NCI-H2107 treated with DMSO at 0.1 percent for 48 hours (cell line): ENCODE measurements around the gene TOGARAM2.

Source experiments
- DNase-seq: peaks from one replicate; lab custom pipeline; 2025; ENCODE audit not compliant: unreplicated experiment; lab: John Stamatoyannopoulos, UW

The TOGARAM2 gene

DNA sequence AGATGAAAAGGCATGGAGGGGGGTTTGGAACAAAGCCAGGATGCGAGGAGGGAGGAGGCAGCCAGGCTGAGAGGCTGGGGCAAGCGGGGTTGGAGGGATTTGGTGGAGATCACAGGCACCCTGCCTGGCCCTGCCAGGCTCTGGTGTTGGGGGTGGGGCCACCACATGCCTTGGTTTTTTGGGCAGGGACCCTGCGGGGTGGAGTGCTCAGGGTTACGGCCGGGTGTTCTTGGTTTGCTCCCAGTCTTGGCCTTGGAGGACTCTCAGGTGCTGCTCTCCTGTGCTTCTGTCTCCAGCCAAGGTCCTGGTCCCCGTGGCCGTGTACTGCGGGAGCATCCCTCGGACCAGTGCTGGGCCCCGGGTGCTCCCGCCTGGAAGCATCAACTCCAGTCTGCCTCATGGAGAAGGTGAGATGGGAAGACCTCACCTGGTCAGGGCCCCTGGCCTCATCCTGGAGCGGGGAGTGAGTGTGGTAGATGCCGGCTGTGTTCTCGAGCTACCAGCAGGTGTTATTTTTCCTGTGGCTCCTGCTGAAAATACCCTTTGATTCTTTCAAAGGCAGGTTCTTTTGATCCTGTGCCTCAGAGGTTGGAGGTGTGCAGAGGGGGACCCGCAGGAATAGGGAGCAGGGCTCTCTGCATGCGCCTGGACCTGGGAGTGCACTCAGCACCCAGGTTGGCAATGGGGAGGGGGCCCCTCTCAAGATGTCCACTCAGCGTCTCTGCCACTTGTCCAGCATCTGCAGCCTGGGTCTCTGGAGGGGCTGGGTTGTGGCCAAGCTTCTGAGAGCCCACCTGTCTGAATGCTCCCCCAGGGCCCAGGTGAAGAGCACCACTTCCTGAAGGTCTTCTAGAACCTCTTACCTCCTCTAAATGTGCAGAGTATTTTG is 17.0 kb downstream of the TOGARAM2 start:
- DNase-seq, result no peak

DNA sequence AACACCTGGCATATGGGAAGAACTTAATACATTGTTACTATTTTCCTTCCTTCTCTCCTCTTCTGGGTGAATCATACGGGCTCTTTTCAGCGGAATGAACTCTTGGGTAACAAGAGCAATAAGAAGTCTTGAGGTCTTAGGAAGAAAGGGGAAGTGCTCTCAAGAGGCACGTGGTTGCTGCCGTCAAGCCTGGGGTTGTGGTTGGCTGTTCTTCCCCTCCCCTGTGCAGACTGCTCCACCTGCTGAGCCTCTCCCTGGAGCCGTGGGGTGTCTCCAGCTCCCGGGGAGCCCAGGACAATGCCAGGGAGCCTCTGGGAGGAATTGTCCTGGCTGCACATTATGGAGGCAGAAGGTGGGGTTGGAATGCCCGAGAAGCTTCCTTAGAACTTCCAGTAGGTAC is 19.4 kb downstream of the TOGARAM2 start:
- DNase-seq, result no peak

DNA sequence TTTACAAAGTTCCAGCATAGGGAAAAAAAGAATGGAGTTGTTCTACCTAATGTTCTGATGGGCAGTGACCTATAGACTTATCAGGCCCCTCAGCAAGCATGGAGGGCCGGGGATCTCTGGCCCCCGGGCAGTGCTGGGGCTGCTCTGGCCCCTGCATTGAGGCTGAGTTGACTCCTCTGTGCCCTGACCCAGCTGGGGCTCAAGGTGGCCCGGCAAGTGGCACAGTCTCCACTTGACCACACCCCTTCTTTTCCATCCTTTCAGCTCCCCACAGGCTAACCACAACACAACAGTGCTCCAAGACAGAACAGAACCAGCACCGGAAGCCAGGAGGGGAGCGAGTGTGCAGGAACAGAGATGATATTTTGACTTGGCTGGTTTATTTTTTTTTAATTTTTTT is 19.9 kb downstream of the TOGARAM2 start:
- no peak for DNase-seq

DNA sequence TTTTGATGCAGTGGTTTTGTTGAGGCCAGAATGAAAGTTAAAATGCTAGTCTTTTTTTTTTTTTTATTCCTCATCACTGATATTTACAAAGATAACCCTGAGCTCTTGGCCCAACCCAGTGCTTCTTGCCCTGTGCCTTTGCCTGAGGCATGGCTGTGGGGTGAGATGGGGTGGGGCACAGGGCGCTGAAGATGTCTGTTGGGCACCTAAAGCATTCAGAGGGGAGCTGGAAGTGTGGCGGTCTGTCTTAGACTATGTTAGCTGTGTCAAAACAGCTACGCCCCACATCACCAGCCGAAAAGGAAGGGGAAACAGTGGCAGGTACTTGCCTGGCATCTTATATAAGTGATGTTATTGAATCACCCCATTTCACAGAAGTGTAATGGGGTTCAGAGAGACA is 20.7 kb downstream of the TOGARAM2 start:
- no peak for DNase-seq

DNA sequence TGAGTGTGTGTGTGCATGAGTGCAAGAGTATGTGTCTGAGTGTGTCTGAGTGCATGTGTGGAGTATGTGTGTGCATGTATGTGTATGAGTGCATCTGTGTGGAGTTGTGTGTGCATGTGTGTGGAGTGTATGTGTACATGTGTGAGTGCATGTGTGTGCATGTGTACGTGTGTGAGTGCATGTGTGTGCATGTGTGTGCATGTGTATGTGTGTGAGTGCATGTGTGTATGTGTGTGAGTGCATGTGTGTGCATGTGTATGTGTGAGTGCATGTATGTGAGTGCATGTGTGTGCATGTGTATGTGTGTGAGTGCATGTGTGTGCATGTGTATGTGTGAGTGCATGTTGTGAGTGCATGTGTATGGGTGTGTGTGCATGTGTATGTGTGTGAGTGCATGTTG is 23.7 kb downstream of the TOGARAM2 start:
- DNase-seq, result no peak

DNA sequence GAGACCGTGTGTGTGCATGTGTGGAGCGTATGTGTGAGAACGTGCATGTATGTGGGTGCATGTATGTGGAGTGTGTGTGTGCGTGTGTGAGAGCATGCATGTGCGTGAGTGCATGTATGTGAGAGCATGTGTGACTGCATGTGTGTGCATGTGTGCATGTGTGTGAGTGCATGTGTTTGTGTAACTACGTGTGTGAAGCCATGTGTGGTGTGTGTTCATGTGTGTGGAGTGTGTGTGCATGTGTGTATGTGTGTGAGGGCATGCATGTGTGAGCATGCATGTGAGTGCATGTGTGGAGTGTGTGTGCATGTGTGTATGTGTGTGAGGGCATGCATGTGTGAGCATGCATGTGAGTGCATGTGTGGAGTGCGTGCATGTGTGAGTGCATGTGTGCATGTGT is 24.2 kb downstream of the TOGARAM2 start:
- no peak for DNase-seq

DNA sequence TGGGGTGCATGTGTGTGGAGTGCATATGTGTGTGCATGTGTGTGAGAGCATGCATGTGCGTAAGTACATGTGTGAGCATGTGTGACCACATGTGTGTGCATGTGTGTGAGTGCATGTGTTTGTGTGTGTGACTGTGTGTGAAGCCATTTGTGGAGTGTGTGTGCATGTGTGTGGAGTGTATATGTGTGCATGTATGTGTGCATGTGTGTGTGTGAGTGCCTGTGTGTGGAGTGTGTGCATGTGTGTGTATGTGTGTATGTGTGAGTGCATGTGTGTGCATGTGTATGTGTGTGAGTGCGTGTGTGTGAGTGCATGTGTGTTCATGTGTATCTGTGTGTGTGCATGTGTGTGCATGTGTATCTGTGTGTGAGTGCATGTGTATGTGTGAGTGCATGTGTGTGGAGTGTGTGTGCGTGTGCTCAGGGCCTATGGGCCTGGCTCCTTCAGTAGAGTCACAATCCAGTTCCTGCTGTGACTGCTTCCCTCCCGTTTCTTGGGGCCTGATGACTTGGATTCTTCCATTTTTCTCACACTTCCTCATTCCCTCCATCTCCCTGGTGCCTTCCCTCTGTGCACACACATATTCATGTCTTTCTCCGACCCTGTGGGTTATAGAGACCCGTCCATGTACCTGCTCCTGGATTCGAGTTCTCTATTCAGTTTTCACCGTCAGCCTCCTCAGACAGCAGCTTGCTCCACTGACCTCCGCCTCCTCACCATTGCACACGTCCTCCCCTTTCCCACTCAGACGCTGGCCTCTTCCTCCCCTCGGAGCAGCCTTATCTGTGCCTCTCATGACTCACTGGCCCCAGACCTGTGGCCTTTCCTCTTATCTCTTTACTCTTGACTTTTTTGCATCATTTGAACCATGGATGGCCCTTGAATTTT is 25.2 kb downstream of the TOGARAM2 start:
- DNase-seq, result no peak

DNA sequence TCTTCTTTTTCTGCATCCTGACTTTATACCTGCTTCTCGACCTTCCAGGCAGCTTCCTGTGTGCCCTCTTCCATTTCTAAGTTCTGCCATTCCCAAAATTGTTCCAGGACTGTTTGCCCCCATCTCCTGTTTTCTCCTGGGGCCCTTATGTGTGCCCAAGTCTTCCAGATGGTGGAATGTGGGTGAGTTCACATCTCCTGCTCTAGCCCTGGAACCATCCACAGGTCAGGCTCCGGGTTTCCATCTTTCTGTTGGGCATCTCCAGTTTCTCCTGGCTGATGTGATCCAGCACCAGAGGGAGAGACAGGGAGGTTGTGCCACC is 25.8 kb downstream of the TOGARAM2 start:
- DNase-seq, result no peak

DNA sequence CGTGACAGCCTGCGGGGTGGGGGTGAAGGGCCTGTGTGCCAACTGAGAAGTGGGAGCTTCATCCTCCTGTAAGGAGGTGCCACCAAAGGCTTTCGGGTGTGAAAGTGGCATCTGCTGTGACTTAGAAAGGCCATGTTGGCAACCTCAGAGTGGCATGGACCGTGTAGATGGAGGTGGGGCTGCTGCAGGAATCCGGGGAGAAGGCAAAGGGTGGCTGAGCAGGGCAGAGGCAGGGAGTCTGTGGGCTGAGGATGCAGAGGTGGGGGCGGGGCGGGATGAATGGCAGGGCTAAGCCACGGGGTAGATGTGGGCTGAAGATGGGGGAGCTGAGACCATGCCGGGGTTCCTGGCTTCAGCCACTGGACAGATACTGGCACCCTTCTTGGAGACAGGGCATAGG is 28.2 kb downstream of the TOGARAM2 start:
- DNase-seq, result no peak

DNA sequence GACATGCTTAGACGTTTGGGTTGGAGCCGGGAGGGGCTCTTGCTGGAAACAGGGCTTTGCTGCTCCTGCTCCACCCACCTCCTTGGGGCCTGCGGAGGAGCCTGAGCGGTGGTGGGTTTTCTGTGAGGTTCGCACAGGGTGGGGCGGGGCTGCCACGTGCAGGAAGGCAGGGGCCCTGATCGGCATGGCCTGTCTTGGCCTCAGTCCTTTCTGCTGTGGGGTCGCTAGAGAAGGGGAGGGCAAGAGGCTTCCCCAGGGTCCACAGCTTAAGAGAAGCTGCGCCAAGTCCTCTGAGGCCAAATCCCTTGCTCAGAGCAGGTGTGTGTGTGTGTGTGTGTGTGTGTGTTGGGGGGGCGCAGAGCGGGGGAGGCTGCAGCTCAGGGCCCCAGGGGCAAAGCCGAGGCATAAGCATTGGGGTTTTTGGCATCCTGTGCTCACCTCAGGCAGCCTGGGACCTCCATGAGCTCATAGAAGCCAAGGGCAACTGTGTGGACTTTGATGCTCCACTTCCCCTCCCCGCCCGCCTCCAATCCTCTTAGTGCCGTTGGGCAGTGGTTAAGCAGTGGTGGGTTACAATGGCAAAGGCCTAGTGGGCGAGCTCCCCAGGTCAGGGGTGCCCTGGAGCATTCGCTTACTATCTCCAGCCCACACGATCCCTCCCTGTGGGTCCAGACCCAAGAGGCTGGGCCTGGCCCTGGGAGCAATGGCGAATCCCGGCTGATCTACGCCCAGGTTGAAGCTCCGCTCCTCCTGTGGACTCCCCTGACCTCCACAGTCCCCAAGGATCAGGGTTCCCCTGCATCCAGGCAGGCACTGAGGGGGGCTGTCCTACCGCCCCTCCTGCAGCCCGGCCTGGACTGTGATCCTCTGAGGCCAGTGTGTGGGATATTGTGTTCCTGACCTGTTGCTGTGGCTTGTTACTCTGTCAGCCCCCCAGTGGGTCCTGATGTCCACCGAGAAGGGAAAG is 28.9 kb downstream of the TOGARAM2 start:
- DNase-seq, result no peak

DNA sequence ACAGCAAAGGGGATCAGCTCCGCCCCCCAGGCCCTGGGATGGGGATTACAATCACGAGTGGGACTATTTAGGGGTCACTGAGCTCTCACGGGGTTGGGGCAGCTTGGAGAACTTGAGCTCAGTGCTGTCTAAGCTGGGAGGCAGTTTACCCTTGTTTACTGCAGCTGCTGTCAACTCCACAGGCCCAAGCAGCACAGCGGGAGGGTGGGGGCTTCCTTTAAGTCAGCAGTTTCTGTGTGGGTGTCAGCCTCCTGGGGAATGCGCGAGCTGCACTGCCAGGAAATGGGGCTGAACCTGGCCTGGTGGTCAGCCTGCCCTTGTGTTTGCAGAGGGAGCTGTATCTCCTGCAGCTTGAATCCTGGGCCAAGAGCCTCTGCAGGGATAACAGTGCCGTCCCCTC is 29.8 kb downstream of the TOGARAM2 start:
- DNase-seq, result no peak

DNA sequence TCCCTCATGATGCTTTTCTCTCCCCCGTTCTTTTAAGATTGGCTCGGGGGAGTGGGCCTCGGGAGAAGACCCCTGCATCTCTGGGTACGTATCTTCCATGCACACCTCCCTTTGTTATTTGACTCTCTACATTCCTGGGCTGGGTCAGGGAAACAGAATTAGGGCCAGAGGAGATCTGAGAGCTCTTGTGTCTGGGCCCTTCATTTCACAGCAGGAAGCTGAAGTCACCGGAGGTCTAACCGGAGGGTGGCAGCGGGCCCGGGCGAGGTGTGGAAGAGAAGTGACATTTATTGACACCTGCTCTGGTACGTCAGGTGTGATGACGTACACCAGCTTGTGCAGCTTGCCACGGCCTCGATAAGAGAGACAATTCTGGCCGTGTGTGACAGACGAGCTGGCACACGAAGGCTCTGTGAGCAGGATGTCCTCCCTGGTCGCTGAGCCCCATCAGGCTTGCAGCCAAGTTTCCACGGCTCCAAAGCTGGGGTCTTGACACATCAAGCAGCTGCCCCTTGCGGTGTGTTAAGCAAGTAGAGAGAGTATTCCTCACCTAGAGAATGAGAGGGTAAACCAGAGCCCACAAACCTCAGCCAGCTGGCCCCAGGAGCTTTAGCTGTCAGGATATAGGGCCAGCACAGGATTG is 30.4 kb downstream of the TOGARAM2 start:
- peak; percentile 51 for DNase-seq

DNA sequence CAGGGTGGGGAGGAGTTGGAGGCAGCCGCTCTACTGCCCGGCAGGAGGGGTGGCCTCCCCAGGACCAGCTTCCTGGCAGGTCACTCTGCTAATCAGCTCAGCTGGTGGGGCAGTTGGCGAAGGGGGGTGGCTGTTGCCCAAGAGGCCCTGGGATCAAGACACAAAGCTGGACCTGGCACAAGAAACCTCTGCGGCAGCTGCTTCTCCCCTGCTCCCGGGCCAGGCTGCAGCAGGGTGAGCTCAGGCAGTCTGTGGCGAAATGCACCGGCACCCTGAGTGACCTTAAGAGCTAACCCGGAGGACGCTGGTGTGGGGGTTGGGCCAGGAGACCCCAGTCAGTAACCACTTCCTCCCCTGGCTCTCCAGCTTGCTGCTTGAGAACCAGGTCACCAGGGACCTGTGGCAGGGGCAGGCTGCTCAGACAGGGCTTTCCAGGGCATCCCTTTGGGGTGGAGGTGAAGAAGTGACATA is 31.1 kb downstream of the TOGARAM2 start:
- DNase-seq, result no peak

DNA sequence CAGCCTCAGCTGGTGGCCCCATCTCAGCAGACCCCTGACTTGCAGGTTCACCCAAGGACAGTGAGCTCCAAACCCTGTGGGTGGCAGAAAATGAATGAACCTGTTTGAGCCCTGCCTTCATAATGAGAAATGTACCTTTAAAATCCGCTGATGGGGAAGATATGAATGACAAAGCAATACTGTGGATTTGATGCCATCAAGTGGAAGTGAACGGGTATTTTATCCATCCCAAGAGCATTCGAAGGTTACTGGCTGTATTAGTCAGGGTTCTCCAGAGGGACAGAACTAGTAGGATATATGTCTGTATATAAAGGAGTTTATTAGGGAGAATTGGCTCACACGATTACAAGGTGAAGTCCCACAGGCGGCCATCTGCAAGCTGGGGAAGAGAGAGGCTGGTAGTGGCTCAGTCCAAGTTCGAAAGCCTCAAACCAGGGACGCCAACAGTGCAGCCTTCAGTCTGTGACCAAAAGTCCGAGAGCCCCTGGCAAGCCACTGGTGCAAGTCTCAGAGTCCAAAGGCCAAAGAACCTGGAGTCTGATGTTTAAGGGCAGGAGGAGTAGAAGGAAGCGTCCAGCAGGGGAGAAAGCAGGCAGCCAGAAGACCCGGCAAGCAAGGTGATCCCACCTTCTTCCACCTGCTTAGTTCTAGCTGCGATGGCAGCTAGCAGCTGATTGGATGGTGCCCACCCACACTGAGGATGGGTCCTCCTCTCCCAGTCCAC is 32.1 kb downstream of the TOGARAM2 start:
- no peak for DNase-seq

DNA sequence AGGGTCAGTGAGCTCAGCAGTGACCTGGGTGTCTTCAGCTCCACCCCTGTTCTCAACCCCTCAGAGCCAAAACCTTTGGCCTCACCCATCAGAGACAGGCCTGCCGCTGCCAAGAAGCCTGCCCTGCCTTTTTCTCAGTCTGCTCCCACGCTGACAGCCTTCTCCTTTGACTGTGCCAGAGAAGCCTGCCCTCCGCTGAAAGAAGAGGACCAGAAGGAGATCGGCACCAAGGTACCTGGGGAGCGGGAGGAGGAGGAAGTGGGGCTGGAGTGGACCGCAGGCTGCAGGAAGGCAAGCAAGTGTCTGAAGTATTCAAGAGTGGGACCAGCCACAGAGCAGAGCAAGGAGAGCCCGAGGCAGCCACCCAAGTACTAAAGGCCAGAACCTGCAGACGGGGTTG is 33.2 kb downstream of the TOGARAM2 start:
- no peak for DNase-seq

DNA sequence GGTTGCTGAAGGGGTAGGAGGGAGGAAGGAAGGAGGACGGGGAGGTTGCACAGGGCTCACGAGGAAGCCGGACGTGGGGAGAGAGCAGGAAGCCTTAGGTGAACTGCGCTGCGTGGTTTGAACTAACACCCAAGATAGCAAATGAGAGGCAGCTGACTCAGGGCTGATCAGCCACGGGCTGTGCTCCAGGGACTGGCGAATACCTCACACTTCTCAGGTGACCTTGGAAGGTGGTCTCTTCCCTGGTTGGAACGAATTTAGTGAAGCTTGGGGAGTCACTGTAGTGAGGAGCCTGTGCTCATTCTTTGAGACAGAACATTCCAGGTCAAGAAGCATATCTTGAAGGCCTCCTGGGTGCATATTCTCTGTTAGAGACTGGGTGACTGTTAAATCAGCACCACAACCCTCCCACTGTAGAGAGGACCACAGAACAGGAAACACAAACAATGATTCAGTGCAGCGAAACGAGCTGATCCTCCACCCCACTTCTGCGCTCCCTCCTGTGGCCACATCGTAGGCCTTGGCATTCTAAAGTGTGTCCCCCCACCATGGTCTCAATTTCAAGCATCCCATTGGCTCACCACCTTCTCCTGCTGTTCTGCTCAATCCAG is 33.8 kb downstream of the TOGARAM2 start:
- no peak for DNase-seq

DNA sequence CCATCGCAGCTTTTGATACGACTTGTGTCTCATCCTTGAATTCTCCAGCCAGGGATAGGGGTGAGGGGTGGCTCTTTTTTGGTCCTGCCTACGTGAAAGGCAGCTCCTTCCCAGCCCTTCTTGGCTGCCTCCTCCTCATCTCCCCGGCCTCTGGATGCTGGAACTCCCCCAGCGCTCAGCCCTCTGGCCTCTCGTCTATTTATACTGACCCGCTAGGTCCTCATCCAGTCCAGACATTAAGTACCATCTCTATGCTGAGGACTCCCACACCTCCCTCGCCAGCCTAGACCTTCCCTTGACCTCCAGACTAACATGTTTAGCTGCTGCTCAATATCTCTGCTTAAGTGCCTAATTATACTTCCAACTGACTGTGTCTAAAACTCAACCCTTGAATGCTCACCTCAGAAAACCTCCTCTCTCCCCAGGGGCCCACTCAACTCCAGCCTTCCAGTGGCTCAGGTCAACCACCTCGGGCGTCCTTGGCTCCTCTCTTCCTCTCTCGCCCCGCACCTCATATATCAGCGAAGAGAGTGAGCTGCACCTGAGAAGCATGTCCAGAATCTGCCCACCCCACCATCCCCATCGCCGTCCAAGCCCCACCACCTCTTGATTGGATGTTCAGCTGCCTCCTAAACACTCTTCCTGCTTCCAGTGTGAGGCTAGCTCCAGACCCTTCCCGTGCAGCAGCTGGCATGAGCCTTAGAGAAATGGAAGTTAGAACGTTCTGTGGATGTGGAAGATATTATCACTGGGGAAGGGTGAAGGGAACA is 34.8 kb downstream of the TOGARAM2 start:
- DNase-seq, result no peak

DNA sequence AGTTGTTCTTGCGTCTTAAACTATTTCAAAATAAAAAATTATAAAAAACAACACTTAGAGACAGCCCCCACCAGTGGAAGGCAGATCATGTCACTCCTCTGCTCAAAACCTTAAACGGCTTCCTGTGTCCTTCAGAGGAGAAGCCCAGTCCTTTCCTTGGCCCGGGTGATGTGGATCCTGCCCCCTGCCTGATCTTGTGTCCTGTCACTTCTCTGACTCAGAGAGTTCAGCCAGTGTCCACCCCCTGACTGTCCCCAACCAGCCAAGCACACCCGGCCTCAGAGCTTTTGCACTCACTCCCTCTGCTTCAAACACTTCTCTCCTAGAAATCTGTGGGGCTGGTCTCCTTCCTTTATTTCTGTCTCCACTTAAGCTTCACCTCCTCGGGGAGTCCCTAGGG is 35.4 kb downstream of the TOGARAM2 start:
- no peak for DNase-seq
